ENCODE results near the gene ASB11.

- no peak for TF ChIP-seq POLR2A (IDR thresholded peaks at IDR 0.05)
- no peak for TF ChIP-seq CTCF (IDR thresholded peaks at IDR 0.05)
These were observed 71.0 kb downstream of the ASB11 start for GRCh38 chrX:15244421-15244820.
